IPS-15b (cell line): ENCODE data around the gene KRTAP1-1.
"Not testable (repeated sequence)": the region's sequence is repeated elsewhere in the genome, so short reads cannot be mapped to it uniquely, and the experiment has no call there.

ENCODE experiments used
- H3K27me3 ChIP-seq: one replicate; pipeline ENCODE4 v1.6.1; 2013; ENCODE audit warnings: low read length; ENCODE audit not compliant: control insufficient read depth, insufficient read depth
- H3K36me3 ChIP-seq: one replicate; pipeline ENCODE4 v1.6.1; 2013; ENCODE audit warnings: low read length; ENCODE audit not compliant: control insufficient read depth, insufficient read depth
- H3K4me1 ChIP-seq: one replicate; pipeline ENCODE4 v1.6.1; 2013; ENCODE audit warnings: mild to moderate bottlenecking, low read length; ENCODE audit not compliant: control insufficient read depth, insufficient read depth
- H3K4me3 ChIP-seq: one replicate; pipeline ENCODE4 v1.5.1; 2013; ENCODE audit warnings: low read depth, low read length
- H3K9ac ChIP-seq: one replicate; pipeline ENCODE4 v1.6.1; 2013; ENCODE audit warnings: low read depth, mild to moderate bottlenecking, low read length
- H3K9me3 ChIP-seq: one replicate; pipeline ENCODE4 v1.6.1; 2013; ENCODE audit warnings: mild to moderate bottlenecking, low read length; ENCODE audit not compliant: control insufficient read depth, insufficient read depth

KRTAP1-1 gene

GRCh38 chr17:41054025-41054424, 12.8 kb upstream of the KRTAP1-1 start:
- Histone ChIP-seq H3K4me1 (no peaks in the 10 kb centered on the region), H3K36me3 (no peaks in the 10 kb centered on the region), H3K27me3 (no peaks in the 10 kb centered on the region), H3K4me3 (no peak overlapping the region), H3K9me3 (no peaks in the 10 kb centered on the region), H3K9ac (no peak overlapping the region)

DNA sequence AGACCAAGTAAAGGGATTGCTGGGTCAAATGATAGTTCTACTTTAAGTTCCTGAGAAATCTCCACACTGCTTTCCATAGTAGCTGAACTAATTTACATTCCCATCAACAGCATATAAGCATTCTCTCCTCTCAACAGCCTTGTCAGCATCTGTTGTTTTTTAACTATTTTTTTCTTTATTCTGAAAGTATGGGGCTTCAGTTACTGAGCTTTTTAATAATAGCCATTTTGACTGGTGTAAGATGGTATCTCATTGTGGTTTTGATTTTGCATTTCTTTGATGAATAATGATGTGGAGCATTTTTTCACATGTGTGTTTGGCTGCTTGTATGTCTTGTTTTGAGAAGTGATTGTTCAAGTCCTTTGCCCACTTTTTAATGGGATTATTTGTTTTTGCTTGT, 11.3 kb upstream of the KRTAP1-1 start:
- no peaks in the 10 kb centered on the region for H3K27me3 ChIP-seq
- no peak overlapping the region for H3K9ac ChIP-seq
- no peak overlapping the region for H3K4me3 ChIP-seq
- H3K4me1 ChIP-seq: no peaks in the 10 kb centered on the region
- H3K36me3 ChIP-seq: no peaks in the 10 kb centered on the region
- H3K9me3 ChIP-seq: no peaks in the 10 kb centered on the region

- Histone ChIP-seq H3K4me3 (no peak overlapping the region), H3K36me3 (no peaks in the 10 kb centered on the region), H3K27me3 (no peaks in the 10 kb centered on the region), H3K9me3 (no peaks in the 10 kb centered on the region), H3K9ac (no peak overlapping the region), H3K4me1 (no peaks in the 10 kb centered on the region)
Observed at GRCh38 chr17:41049110-41049509, 7.9 kb upstream of the KRTAP1-1 start.

- Histone ChIP-seq H3K4me3 (no peak overlapping the region), H3K36me3 (no peaks in the 10 kb centered on the region), H3K9ac (no peak overlapping the region), H3K4me1 (no peaks in the 10 kb centered on the region), H3K9me3 (no peaks in the 10 kb centered on the region), H3K27me3 (no peaks in the 10 kb centered on the region)
Observed at GRCh38 chr17:41048441-41048840, 7.2 kb upstream of the KRTAP1-1 start.

DNA sequence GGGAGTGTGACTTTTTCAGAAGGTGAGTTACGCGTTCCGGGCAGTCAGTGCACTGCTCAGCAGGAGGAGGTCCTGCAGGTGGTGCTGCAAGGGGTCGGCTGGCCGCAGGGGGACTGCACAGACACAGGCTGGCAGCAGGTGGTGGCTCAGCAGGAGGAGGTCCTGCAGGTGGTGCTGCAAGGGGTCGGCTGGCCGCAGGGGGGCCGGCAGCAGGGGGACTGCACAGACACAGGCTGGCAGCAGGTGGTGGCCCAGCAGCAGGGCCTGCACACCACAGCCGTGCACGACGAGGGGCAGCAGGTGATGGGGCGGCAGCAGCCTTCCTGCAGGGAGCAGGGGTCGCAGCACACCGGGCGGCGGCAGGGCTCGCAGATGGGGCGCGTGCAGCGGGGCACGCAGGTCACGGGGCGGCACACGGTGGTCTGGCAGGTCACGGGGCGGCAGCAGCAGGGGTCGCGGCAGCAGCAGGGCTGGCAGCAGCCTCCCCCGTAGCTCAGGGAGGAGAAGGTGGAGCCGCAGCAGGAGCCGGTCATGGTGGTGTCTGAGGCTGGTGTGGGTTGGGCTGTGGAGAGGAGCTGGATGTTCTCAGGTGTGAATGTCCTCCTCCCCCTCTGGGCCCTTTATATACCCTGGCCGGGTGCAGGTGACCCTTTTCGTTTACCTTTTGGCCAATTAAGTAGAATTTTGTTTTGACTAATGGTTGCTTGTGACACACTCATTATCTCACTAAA, 5.7 kb upstream of the KRTAP1-1 start, which contains the start of gene KRTAP2-1:
KRTAP2-1 (minus strand) TSS at position 582 of the 731 bp plus-strand sequence; CDS start at position 533, 49 bp downstream.
- H3K4me1 ChIP-seq, H3K4me3 ChIP-seq, H3K9me3 ChIP-seq, H3K9ac ChIP-seq, H3K36me3 ChIP-seq, H3K27me3 ChIP-seq: not testable (repeated sequence)

GRCh38 chr17:41042953-41043352, 1.7 kb upstream of the KRTAP1-1 start:
- H3K27me3 ChIP-seq: no peaks in the 10 kb centered on the region

GRCh38 chr17:41037853-41038350, 3.3 kb downstream of the KRTAP1-1 start:
- peaks cover 11% of the 10 kb centered on the region for H3K4me1 ChIP-seq
- H3K9ac ChIP-seq: no peak overlapping the region
- H3K27me3 ChIP-seq: no peaks in the 10 kb centered on the region
- no peak overlapping the region for H3K4me3 ChIP-seq
- H3K36me3 ChIP-seq: no peaks in the 10 kb centered on the region
- H3K9me3 ChIP-seq: no peaks in the 10 kb centered on the region

More at GRCh38 chr17:41042953-41043352, 1.7 kb upstream of the KRTAP1-1 start:
- Histone ChIP-seq H3K4me3 (no peak overlapping the region), H3K36me3 (no peaks in the 10 kb centered on the region), H3K9ac (no peak overlapping the region), H3K9me3 (no peaks in the 10 kb centered on the region), H3K4me1 (peaks cover 11% of the 10 kb centered on the region)

DNA sequence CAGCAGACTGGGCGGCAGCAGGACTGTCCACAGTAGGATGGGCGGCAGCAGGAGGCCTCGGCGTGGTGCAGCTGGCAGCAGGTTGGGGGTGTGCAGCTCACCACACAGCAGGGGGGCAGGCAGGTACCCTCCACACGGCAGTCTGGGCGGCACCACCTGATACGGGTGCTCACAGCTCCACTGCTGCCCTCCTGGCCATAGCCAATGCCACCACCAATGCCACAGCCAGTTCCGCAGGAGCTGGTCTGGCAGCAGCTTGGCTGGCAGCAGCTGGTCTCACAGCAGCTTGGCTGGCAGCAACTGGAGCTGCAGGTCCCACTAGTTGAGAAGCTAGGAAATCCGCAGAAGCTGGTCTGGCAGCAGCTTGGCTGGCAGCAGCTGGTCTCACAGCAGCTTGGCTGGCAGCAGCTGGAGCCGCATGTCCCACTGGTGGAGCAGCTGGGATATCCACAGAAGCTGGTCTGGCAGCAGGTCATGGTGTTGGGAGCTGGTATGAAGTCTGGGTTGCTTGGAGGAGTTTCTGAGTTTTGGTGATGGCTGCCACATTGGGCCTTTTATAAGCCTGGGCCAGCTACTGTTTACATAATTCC, 6.8 kb downstream of the KRTAP1-1 start, which contains the start of gene KRTAP1-3:
KRTAP1-3 (minus strand) TSS at position 529 of the 590 bp plus-strand sequence; CDS start at position 476, 53 bp downstream.
- H3K4me1 ChIP-seq: peaks cover 10% of the 10 kb centered on the region
- not testable (repeated sequence) for H3K36me3 ChIP-seq, H3K9me3 ChIP-seq, H3K4me3 ChIP-seq, H3K9ac ChIP-seq, H3K27me3 ChIP-seq

- no peaks in the 10 kb centered on the region for H3K4me1 ChIP-seq
Observed at GRCh38 chr17:41029633-41030245, 11.5 kb downstream of the KRTAP1-1 start, which contains the start of gene KRTAP1-4. Gene KRTAP1-4 (minus strand): TSS chr17:41030195. CDS start chr17:41030078, 117 bp downstream.

GRCh38 chr17:41026715-41027471, 14.4 kb downstream of the KRTAP1-1 start, which contains the start of gene KRTAP1-5:
Gene KRTAP1-5 (minus strand): TSS chr17:41027208. CDS start chr17:41027155, 53 bp downstream.
- H3K9ac ChIP-seq: no peak within 1 kb of the TSS
- no peak within 1 kb of the TSS for H3K4me3 ChIP-seq
- no peaks in the 10 kb centered on the region for H3K27me3 ChIP-seq
- no peaks in the 10 kb centered on the region for H3K36me3 ChIP-seq
- no peaks in the 10 kb centered on the region for H3K9me3 ChIP-seq
- no peaks in the 10 kb centered on the region for H3K4me1 ChIP-seq

More at GRCh38 chr17:41029633-41030245, 11.5 kb downstream of the KRTAP1-1 start, which contains the start of gene KRTAP1-4:
- Histone ChIP-seq H3K36me3 (no peaks in the 10 kb centered on the region), H3K9me3 (no peaks in the 10 kb centered on the region), H3K27me3 (no peaks in the 10 kb centered on the region), H3K9ac (no peak within 1 kb of the TSS), H3K4me3 (no peak within 1 kb of the TSS)

DNA sequence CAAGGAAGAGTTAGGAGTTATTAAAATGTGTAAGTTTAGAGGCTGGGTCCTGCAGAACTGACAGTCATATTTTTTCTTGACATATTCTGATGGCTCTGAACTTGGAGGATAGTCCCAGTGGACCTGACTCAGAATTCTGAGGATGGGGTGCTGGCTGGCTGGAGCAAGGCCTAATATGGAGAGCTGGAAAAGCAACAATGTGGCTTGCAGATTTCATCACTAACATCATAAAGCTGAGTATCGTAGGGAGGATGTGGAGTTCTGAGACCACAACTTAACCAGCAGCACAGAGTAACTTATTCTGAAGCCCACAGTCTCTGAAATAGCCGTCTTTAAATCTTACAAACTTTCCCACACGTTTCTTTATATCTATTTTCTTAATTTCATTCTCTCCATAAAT, 16.6 kb downstream of the KRTAP1-1 start:
- Histone ChIP-seq H3K4me1 (no peaks in the 10 kb centered on the region), H3K27me3 (no peaks in the 10 kb centered on the region), H3K36me3 (no peaks in the 10 kb centered on the region), H3K9me3 (no peaks in the 10 kb centered on the region), H3K9ac (no peak overlapping the region), H3K4me3 (no peak overlapping the region)
